Skeletal muscle satellite cell (primary cell): ENCODE results near the gene IMPA2.
"Not testable (repeated sequence)": the region's sequence is repeated elsewhere in the genome, so short reads cannot be mapped to it uniquely, and the experiment has no call there.

Source experiments
- H3K27me3 ChIP-seq: 2 replicates; pipeline ENCODE4 v1.7.0; 2013; ENCODE audit warnings: low read length; ENCODE audit not compliant: control insufficient read depth, insufficient read depth
- H3K36me3 ChIP-seq: 2 replicates; pipeline ENCODE4 v1.7.0; 2013; ENCODE audit warnings: mild to moderate bottlenecking, control low read depth, low read length; ENCODE audit not compliant: insufficient read depth
- H3K4me1 ChIP-seq: 2 replicates; pipeline ENCODE4 v1.7.0; 2013; ENCODE audit warnings: low read length; ENCODE audit not compliant: control insufficient read depth, insufficient read depth
- H3K4me2 ChIP-seq: 2 replicates; pipeline ENCODE4 v1.7.0; 2013; ENCODE audit warnings: mild to moderate bottlenecking, low read length
- H3K4me3 ChIP-seq: 2 replicates; pipeline ENCODE4 v1.7.0; 2013; ENCODE audit warnings: low read length
- H3K9ac ChIP-seq: 2 replicates; pipeline ENCODE4 v1.7.0; 2013; ENCODE audit warnings: mild to moderate bottlenecking, low read depth, low read length, moderate library complexity
- H3K9me3 ChIP-seq: replicated peaks from 2 replicates; pipeline ENCODE4 v1.7.0; 2013; ENCODE audit warnings: mild to moderate bottlenecking, control low read depth, low read length

The IMPA2 gene

DNA sequence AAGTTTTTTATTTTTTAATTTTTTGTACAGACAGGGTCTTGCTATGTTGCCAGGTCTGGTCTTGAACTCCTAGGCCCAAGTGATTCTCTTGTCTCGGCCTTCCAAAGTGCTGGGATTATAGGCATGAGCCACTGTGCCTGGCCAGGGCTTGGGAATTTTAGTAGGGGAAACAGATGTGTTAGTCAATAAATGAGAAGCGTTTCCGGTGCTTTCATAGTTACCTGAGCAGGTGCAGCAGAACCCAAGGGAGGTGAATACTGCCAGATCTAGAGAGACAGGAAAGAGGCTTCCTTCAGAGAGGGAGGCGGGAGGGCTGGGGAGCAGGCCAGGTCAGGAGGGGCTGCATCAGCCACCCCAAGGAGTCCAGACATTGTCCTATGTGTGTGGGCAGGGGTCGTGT, 30.5 kb upstream of the IMPA2 start:
- no peak overlapping the region for H3K4me3 ChIP-seq
- H3K4me2 ChIP-seq: no peak overlapping the region
- no peak overlapping the region for H3K9ac ChIP-seq
- no peaks in the 10 kb centered on the region for H3K27me3 ChIP-seq
- no peaks in the 10 kb centered on the region for H3K9me3 ChIP-seq
- peaks cover 61% of the 10 kb centered on the region for H3K4me1 ChIP-seq
- no peaks in the 10 kb centered on the region for H3K36me3 ChIP-seq

DNA sequence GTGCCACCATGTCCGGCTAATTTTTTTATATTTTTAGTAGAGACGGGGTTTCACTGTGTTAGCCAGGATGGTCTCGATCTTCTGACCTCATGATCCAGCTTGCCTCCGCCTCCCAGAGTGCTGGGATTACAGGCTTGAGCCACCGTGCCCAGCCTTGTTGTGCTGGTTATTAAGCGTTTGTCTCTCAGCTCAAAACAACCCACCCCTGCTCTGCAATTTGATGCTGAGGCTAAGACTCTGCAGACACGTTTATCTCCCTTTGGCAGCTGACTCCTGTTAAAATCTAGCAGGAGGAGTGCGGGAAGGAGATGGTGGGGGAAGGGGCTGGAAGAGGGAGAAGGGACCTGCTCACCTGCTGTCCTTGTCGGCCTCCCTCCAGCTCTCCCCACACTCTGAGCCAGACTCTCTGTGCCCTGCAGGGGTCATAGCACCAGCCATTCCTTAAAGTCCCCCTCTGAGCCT, 29.9 kb upstream of the IMPA2 start:
- Histone ChIP-seq H3K36me3 (no peaks in the 10 kb centered on the region), H3K27me3 (no peaks in the 10 kb centered on the region), H3K4me3 (no peak overlapping the region), H3K4me2 (no peak overlapping the region), H3K9ac (no peak overlapping the region), H3K4me1 (peaks cover 55% of the 10 kb centered on the region), H3K9me3 (no peaks in the 10 kb centered on the region)

- Histone ChIP-seq H3K36me3 (no peaks in the 10 kb centered on the region), H3K9me3 (no peaks in the 10 kb centered on the region), H3K4me2 (no peak overlapping the region), H3K4me3 (no peak overlapping the region), H3K4me1 (peaks cover 39% of the 10 kb centered on the region), H3K9ac (no peak overlapping the region), H3K27me3 (no peaks in the 10 kb centered on the region)
These were observed 28.2 kb upstream of the IMPA2 start for GRCh38 chr18:11953113-11953512.

GRCh38 chr18:11955239-11956029, 25.9 kb upstream of the IMPA2 start:
- Histone ChIP-seq H3K9ac (peak overlapping the region; percentile 73), H3K4me1 (peaks cover 21% of the 10 kb centered on the region), H3K27me3 (no peaks in the 10 kb centered on the region), H3K4me3 (peak overlapping the region; percentile 14), H3K36me3 (no peaks in the 10 kb centered on the region), H3K4me2 (peak overlapping the region; percentile 59), H3K9me3 (no peaks in the 10 kb centered on the region)

DNA sequence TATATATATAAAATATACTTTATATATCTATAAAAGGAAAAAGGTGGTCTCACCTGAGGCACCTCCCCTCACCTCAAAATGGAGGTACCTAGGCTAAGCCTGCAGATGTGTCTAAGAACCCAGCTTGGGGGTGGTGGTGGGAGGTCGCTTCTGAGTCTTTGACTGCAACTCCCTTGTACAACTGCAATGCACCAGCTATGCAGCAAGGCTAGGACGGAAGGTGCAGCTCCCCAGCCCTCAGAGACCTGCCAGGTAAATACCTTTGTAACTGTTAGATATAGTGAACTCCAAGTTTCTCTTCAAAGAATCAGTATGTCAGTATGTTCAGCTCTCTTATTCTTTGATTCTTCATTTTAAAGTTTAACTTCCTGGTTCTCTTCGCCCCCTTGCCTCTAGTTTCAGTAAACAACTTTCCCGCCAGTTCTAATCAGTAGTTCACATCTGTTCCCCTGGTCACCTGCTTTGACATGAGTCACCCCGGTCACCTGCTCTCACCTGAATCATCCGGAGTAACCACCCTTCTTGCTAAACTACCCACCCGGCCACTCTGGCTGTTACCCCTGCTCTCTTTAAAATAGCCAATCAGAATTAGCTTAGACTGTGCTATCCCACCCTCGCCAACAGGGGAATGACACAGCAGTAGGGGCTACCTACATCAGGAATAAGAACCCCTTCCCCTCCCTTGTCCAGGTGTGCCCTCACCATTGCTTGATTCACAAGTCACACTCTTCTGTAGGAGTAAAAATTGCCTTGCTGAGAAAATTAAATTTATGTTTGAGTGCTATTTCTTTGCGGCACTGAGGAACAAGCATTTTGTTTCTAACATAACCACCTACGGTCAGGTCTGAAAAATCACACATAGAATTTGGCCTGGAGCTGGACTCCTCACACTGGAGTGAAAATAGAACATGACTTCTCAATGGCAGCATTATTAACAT, 24.7 kb upstream of the IMPA2 start:
- Histone ChIP-seq H3K9me3 (no peaks in the 10 kb centered on the region), H3K4me1 (peaks cover 17% of the 10 kb centered on the region), H3K27me3 (no peaks in the 10 kb centered on the region), H3K36me3 (no peaks in the 10 kb centered on the region), H3K4me2 (no peak overlapping the region), H3K4me3 (no peak overlapping the region), H3K9ac (no peak overlapping the region)

GRCh38 chr18:11957636-11958035, 23.7 kb upstream of the IMPA2 start:
- H3K9me3 ChIP-seq: no peaks in the 10 kb centered on the region
- peaks cover 20% of the 10 kb centered on the region for H3K4me1 ChIP-seq
- H3K9ac ChIP-seq: no peak overlapping the region
- no peak overlapping the region for H3K4me2 ChIP-seq
- no peaks in the 10 kb centered on the region for H3K27me3 ChIP-seq
- no peaks in the 10 kb centered on the region for H3K36me3 ChIP-seq
- no peak overlapping the region for H3K4me3 ChIP-seq

DNA sequence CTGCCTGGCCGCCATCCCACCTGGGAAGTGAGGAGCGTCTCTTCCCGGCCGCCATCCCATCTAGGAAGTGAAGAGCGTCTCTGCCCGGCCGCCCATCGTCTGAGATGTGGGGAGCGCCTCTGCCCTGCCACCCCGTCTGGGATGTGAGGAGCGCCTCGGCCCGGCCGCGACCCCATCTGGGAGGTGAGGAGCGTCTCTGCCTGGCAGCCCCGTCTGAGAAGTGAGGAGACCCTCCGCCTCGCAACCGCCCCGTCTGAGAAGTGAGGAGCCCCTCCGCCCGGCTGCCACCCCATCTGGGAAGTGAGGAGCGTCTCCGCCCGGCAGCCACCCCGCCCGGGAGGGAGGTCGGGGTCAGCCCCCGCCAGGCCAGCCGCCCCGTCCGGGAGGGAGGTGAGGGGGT, 21.7 kb upstream of the IMPA2 start:
- H3K9ac ChIP-seq, H3K4me2 ChIP-seq: not testable (repeated sequence)

GRCh38 chr18:11960743-11961380, 20.4 kb upstream of the IMPA2 start:
- H3K36me3 ChIP-seq: no peaks in the 10 kb centered on the region
- H3K9ac ChIP-seq: no peak overlapping the region
- peaks cover 13% of the 10 kb centered on the region for H3K4me1 ChIP-seq
- H3K4me3 ChIP-seq: no peak overlapping the region
- no peaks in the 10 kb centered on the region for H3K9me3 ChIP-seq
- no peak overlapping the region for H3K4me2 ChIP-seq
- H3K27me3 ChIP-seq: no peaks in the 10 kb centered on the region

More for the DNA sequence above, 21.7 kb upstream of the IMPA2 start:
- peaks cover 22% of the 10 kb centered on the region for H3K4me1 ChIP-seq
- not testable (repeated sequence) for H3K4me3 ChIP-seq, H3K9me3 ChIP-seq, H3K27me3 ChIP-seq, H3K36me3 ChIP-seq

DNA sequence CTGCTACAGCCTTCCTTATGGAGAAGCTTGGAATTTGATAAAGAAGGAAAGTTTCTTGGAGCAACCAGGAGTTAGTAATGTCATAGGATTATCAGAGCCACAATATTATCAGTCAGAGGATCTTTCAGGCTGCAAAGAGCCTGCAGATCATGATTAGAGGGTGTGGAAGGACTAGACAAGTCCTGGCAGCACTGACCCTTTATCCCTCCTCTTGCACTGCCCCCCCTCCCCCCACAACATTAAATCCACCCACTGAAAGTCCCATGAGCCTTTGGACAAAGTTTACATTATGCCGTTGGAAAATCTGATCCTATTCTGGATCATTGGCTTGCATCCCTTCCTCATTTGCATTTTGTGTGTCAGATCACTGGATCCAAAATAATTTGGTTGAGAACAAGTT, 18.7 kb upstream of the IMPA2 start:
- Histone ChIP-seq H3K9me3 (no peaks in the 10 kb centered on the region), H3K4me1 (peaks cover 13% of the 10 kb centered on the region), H3K27me3 (no peaks in the 10 kb centered on the region), H3K4me2 (no peak overlapping the region), H3K36me3 (no peaks in the 10 kb centered on the region), H3K9ac (no peak overlapping the region), H3K4me3 (no peak overlapping the region)

DNA sequence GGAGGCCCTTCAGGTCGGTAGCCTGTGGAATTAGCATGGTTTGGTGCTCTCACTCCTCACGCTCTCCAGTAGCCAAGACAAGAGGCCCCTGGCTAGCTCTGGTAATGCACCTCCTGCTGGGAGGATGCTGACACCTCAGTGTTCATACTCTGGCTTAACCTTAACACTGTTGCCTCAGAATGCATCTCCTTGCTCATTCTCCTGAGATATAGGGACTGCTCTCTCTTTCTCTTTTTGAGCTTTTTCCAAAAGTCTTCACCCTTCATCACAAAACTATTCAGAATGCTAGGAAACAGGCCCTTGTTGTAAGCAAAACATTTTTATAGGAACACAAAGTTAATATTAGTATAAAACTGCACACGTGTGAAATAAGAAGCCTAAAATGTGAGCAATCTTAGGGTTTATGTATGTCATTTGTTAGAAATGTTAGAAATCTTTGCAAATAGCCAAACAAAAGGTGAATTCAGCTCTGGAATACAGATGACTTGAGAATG, 17.3 kb upstream of the IMPA2 start:
- H3K27me3 ChIP-seq: no peaks in the 10 kb centered on the region

More for the DNA sequence above, 17.3 kb upstream of the IMPA2 start:
- Histone ChIP-seq H3K4me1 (peaks cover 13% of the 10 kb centered on the region), H3K36me3 (no peaks in the 10 kb centered on the region), H3K4me3 (no peak overlapping the region), H3K4me2 (no peak overlapping the region), H3K9ac (no peak overlapping the region), H3K9me3 (no peaks in the 10 kb centered on the region)
